GM18502 (cell line): ENCODE data around the gene HOXA1.
"Not testable (repeated sequence)": the region's sequence is repeated elsewhere in the genome, so short reads cannot be mapped to it uniquely, and the experiment has no call there.

Experiments used
- ATAC-seq: cut with Tn5 transposase; IDR thresholded peaks from one replicate; pipeline ENCODE4 v1.9.1; 2021; ENCODE audit warnings: mild to moderate bottlenecking; ENCODE audit not compliant: unreplicated experiment, poor library complexity

The HOXA1 gene

DNA sequence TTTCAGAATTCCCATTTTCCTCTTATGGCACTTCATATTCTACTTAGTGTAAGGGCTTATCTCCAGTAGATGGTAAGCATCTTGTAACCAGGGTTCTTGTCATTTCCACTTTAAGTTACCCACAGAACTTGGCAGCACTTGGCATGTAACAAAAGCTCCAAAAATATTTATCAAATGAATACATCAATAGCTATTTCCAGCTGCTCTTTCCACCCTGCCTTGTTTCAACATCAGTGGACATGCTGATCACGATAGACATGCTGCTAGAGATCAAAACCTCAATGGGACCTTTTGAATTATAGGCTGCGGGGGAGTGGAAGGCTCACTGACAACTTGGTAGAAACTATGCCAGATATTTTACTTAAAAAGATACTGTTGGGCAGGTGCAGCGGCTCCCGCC is 32.9 kb downstream of the HOXA1 start:
- ATAC-seq: no peak

DNA sequence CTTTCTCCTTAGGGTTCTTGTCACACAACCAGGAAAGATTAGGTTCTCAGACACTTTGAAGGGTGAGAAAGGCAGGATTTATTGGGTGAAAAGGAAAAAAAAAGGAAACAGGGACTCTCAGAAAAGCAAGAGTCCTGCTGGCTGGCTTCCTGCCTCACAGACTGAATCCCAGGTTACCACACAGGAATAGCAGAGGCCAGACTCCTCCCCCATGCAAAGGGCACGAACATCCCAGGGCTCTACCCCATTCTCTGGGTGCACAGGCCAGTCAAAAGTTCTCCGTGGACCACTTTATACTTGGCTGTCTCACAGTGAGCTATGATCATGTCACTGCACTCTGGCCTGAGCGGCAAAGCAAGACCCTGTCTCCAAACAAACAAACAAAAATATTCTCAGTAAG is 42.6 kb downstream of the HOXA1 start:
- ATAC-seq: no peak

DNA sequence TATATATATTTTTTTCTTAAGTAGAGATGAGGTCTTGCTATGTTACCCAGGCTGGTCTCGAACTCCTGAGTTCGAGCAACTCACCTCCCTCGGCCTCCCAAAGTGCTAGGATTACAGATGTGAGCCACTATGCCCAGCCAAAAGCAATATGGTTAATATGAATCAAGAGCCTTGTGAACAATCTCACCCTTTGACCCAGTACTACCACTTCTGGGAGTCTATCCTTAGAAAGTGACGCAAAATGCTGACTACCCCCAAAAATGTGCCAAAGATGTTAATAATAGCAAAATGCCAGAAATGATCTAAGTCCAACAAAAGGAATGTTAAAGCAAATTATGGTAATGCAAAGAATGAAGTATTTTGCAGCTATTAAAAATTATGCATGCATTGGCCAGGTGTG is 44.3 kb downstream of the HOXA1 start:
- ATAC-seq: no peak

DNA sequence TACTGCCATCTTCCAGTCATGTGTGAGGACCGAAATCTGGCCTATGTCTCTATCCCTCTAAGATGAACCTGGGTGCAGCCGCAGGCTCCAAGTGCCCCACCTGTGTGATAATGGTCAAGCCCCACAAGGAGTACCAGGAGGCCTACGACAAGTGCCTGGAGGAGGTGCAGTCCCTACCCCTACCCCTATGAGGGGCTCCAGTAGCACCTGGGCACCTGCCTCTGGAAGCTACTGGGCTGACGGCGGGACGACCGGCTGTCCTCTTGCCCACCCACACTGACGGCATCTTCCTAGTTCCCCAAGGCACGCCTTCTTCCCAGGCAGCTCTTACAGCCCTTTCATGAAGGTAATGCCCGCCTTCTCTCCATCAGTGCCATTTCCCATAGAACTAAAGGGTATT is 47.4 kb downstream of the HOXA1 start:
- ATAC-seq: no peak

- no peak for ATAC-seq
These were observed 48.8 kb downstream of the HOXA1 start for GRCh38 chr7:27046854-27047549.

DNA sequence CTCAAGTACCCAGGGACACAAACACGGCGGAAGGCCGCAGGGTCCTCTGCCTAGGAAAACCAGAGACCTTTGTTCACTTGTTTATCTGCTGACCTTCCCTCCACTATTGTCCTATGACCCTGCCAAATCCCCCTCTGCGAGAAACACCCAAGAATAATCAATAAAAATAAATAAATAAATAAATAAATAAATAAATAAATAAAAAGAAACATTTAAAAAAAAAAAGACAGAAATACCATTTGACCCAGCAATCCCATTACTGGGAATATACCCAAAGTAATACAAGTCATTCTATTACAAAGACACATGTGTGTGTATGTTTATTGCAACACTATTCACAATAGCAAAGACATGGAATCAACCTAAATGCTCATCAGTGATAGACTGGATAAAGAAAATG is 49.8 kb downstream of the HOXA1 start:
- ATAC-seq: not testable (repeated sequence)

DNA sequence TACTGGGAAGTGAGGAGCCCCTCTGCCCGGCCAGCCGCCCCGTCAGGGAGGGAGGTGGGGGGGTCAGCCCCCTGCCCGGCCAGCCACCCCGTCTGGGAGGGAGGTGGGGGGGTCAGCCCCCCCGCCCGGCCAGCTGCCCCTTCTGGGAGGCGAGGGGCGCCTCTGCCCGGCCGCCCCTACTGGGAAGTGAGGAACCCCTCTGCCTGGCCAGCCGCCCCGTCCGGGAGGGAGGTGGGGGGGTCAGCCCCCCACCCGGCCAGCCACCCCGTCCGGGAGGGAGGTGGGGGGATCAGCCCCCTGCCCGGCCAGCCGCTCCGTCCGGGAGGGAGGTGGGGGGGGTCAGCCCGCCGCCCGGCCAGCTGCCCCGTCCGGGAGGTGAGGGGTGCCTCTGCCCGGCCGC is 50.7 kb downstream of the HOXA1 start:
- ATAC-seq: not testable (repeated sequence)
